ENCODE data around the gene MAP4K4. TPM values are rescaled to one million over a fixed set of nuclear protein-coding genes. Genes with fewer than 3 reads are reported as not detected.
A peak's percentile ranks its signal among the peaks of the same experiment; 100 is the strongest.
"Not testable (repeated sequence)": the region's sequence is repeated elsewhere in the genome, so short reads cannot be mapped to it uniquely, and the experiment has no call there.

MAP4K4 gene
- total RNA-seq, 3 donors from 2014 or later: 30.7 to 36.9 (median 34.7) TPM

- peaks cover 83% of the 10 kb centered on the region for H3K4me1 Mint-ChIP-seq (ENCODE audit: low read depth)
- DNase-seq (no peak), ATAC-seq (peak; percentile 83 to 85)
- H3K27me3 Mint-ChIP-seq (ENCODE audit: low read depth): no peaks in the 10 kb centered on the region
- H3K36me3 Mint-ChIP-seq (ENCODE audit: insufficient read depth): peaks cover 2% of the 10 kb centered on the region
- H3K4me3 Mint-ChIP-seq: no peak overlapping the region
- no peaks in the 10 kb centered on the region for H3K9me3 Mint-ChIP-seq
Measured at GRCh38 chr2:101736861-101737291, 39.4 kb downstream of the MAP4K4 start.

- Mint-ChIP-seq H3K4me1 (ENCODE audit: low read depth) (peaks cover 84% of the 10 kb centered on the region), H3K36me3 (ENCODE audit: insufficient read depth) (peaks cover 2% of the 10 kb centered on the region), H3K9me3 (no peaks in the 10 kb centered on the region), H3K4me3 (no peak overlapping the region), H3K27me3 (ENCODE audit: low read depth) (no peaks in the 10 kb centered on the region)
- DNase-seq: no peak
- ATAC-seq: no peak
Measured at GRCh38 chr2:101737478-101738255, 40.2 kb downstream of the MAP4K4 start.

- peaks cover 2% of the 10 kb centered on the region for H3K36me3 Mint-ChIP-seq (ENCODE audit: insufficient read depth)
- no peaks in the 10 kb centered on the region for H3K27me3 Mint-ChIP-seq (ENCODE audit: low read depth)
- H3K4me3 Mint-ChIP-seq: no peak overlapping the region
- ATAC-seq: no peak
- peaks cover 83% of the 10 kb centered on the region for H3K4me1 Mint-ChIP-seq (ENCODE audit: low read depth)
- H3K9me3 Mint-ChIP-seq: no peaks in the 10 kb centered on the region
- no peak for DNase-seq
Measured at GRCh38 chr2:101738649-101739048, 41.1 kb downstream of the MAP4K4 start.

- DNase-seq (no peak), ATAC-seq (no peak)
- H3K27me3 Mint-ChIP-seq (ENCODE audit: low read depth): no peaks in the 10 kb centered on the region
- no peaks in the 10 kb centered on the region for H3K9me3 Mint-ChIP-seq
- H3K4me1 Mint-ChIP-seq (ENCODE audit: low read depth): peaks cover 84% of the 10 kb centered on the region
- H3K4me3 Mint-ChIP-seq: no peak overlapping the region
- peaks cover 5% of the 10 kb centered on the region for H3K36me3 Mint-ChIP-seq (ENCODE audit: insufficient read depth)
Measured at GRCh38 chr2:101740555-101740964, 43.1 kb downstream of the MAP4K4 start.

GRCh38 chr2:101741775-101742520 lies 44.4 kb downstream of the MAP4K4 start:
- ATAC-seq (no peak), DNase-seq (no peak)
- Mint-ChIP-seq H3K27me3 (ENCODE audit: low read depth) (no peaks in the 10 kb centered on the region), H3K4me3 (no peak overlapping the region), H3K9me3 (no peaks in the 10 kb centered on the region), H3K36me3 (ENCODE audit: insufficient read depth) (peaks cover 5% of the 10 kb centered on the region), H3K4me1 (ENCODE audit: low read depth) (peaks cover 84% of the 10 kb centered on the region)

- ATAC-seq (no peak), DNase-seq (no peak)
- no peaks in the 10 kb centered on the region for H3K9me3 Mint-ChIP-seq
- H3K27me3 Mint-ChIP-seq (ENCODE audit: low read depth): no peaks in the 10 kb centered on the region
- H3K4me3 Mint-ChIP-seq: no peak overlapping the region
- H3K4me1 Mint-ChIP-seq (ENCODE audit: low read depth): peaks cover 84% of the 10 kb centered on the region
- peaks cover 5% of the 10 kb centered on the region for H3K36me3 Mint-ChIP-seq (ENCODE audit: insufficient read depth)
Measured at GRCh38 chr2:101742547-101742946, 45.0 kb downstream of the MAP4K4 start.

GRCh38 chr2:101743288-101743687 lies 45.8 kb downstream of the MAP4K4 start:
- no peak overlapping the region for H3K4me3 Mint-ChIP-seq
- no peak for ATAC-seq
- peaks cover 81% of the 10 kb centered on the region for H3K4me1 Mint-ChIP-seq (ENCODE audit: low read depth)
- no peaks in the 10 kb centered on the region for H3K27me3 Mint-ChIP-seq (ENCODE audit: low read depth)
- H3K9me3 Mint-ChIP-seq: no peaks in the 10 kb centered on the region
- H3K36me3 Mint-ChIP-seq (ENCODE audit: insufficient read depth): peaks cover 5% of the 10 kb centered on the region
- DNase-seq: no peak

- H3K4me1 Mint-ChIP-seq (ENCODE audit: low read depth): peaks cover 69% of the 10 kb centered on the region
- H3K36me3 Mint-ChIP-seq (ENCODE audit: insufficient read depth): peaks cover 4% of the 10 kb centered on the region
- H3K9me3 Mint-ChIP-seq: no peaks in the 10 kb centered on the region
- no peak for DNase-seq
- no peak overlapping the region for H3K4me3 Mint-ChIP-seq
- ATAC-seq: peak in 1 of 2 donors; percentile 34
- H3K27me3 Mint-ChIP-seq (ENCODE audit: low read depth): no peaks in the 10 kb centered on the region
Measured at GRCh38 chr2:101744832-101745231, 47.3 kb downstream of the MAP4K4 start.

- peaks cover 68% of the 10 kb centered on the region for H3K4me1 Mint-ChIP-seq (ENCODE audit: low read depth)
- peaks cover 3% of the 10 kb centered on the region for H3K36me3 Mint-ChIP-seq (ENCODE audit: insufficient read depth)
- no peak for DNase-seq
- H3K9me3 Mint-ChIP-seq: no peaks in the 10 kb centered on the region
- no peaks in the 10 kb centered on the region for H3K27me3 Mint-ChIP-seq (ENCODE audit: low read depth)
- H3K4me3 Mint-ChIP-seq: no peak overlapping the region
- peak in 1 of 2 donors; percentile 46 for ATAC-seq
Measured at GRCh38 chr2:101745711-101746694, 48.5 kb downstream of the MAP4K4 start.

- no peaks in the 10 kb centered on the region for H3K27me3 Mint-ChIP-seq (ENCODE audit: low read depth)
- no peaks in the 10 kb centered on the region for H3K9me3 Mint-ChIP-seq
- no peak overlapping the region for H3K4me3 Mint-ChIP-seq
- DNase-seq: no peak
- H3K36me3 Mint-ChIP-seq (ENCODE audit: insufficient read depth): peaks cover 3% of the 10 kb centered on the region
- no peak for ATAC-seq
- peaks cover 74% of the 10 kb centered on the region for H3K4me1 Mint-ChIP-seq (ENCODE audit: low read depth)
Measured at GRCh38 chr2:101748000-101748399, 50.5 kb downstream of the MAP4K4 start.

- DNase-seq; H3K27me3 Mint-ChIP-seq (ENCODE audit: low read depth); H3K36me3 Mint-ChIP-seq (ENCODE audit: insufficient read depth); H3K9me3 Mint-ChIP-seq; H3K4me3 Mint-ChIP-seq; ATAC-seq: not testable (repeated sequence)
- peaks cover 74% of the 10 kb centered on the region for H3K4me1 Mint-ChIP-seq (ENCODE audit: low read depth)
Measured at GRCh38 chr2:101748462-101748861, 51.0 kb downstream of the MAP4K4 start.

GRCh38 chr2:101750688-101751087 lies 53.2 kb downstream of the MAP4K4 start:
- H3K9me3 Mint-ChIP-seq: no peaks in the 10 kb centered on the region
- H3K4me3 Mint-ChIP-seq: no peak overlapping the region
- ATAC-seq (no peak), DNase-seq (no peak)
- no peaks in the 10 kb centered on the region for H3K27me3 Mint-ChIP-seq (ENCODE audit: low read depth)
- peaks cover 2% of the 10 kb centered on the region for H3K36me3 Mint-ChIP-seq (ENCODE audit: insufficient read depth)
- H3K4me1 Mint-ChIP-seq (ENCODE audit: low read depth): peaks cover 75% of the 10 kb centered on the region

- Mint-ChIP-seq H3K27me3 (ENCODE audit: low read depth) (no peaks in the 10 kb centered on the region), H3K9me3 (no peaks in the 10 kb centered on the region), H3K36me3 (ENCODE audit: insufficient read depth) (peaks cover 2% of the 10 kb centered on the region), H3K4me3 (no peak overlapping the region), H3K4me1 (ENCODE audit: low read depth) (peaks cover 74% of the 10 kb centered on the region)
- DNase-seq (no peak), ATAC-seq (no peak)
Measured at GRCh38 chr2:101751276-101751815, 53.8 kb downstream of the MAP4K4 start.
